H9 (cell line): Measurements from ENCODE around the gene GRAP2. TPM values are rescaled to one million over a fixed set of nuclear protein-coding genes. Genes with fewer than 3 reads are reported as not detected.

Experiments used
- DNase-seq: peaks from one replicate; pipeline ENCODE4 v3.0.0-alpha.2; 2017
- H2AFZ ChIP-seq: one replicate; pipeline ENCODE4 v1.6.1; 2013; ENCODE audit warnings: mild to moderate bottlenecking, low read length, control low read depth, moderate library complexity
- H2AK5ac ChIP-seq: 2 replicates; pipeline ENCODE4 v1.6.1; 2013; ENCODE audit warnings: low read length, control low read depth, mixed read lengths; ENCODE audit not compliant: insufficient read length
- H2BK120ac ChIP-seq: one replicate; pipeline ENCODE4 v1.6.1; 2013; ENCODE audit warnings: low read depth, mild to moderate bottlenecking, low read length, control low read depth, inconsistent platforms; ENCODE audit not compliant: poor library complexity, severe bottlenecking
- H2BK12ac ChIP-seq: 2 replicates; pipeline ENCODE4 v1.6.1; 2013; ENCODE audit warnings: low read length, control low read depth, mixed read lengths, low read depth; ENCODE audit not compliant: insufficient read length
- H2BK15ac ChIP-seq: 2 replicates; pipeline ENCODE4 v1.6.1; 2013; ENCODE audit warnings: low read depth, low read length, control low read depth
- H2BK20ac ChIP-seq: one replicate; pipeline ENCODE4 v1.6.1; 2013; ENCODE audit warnings: low read depth, mild to moderate bottlenecking, low read length, control low read depth, inconsistent platforms; ENCODE audit not compliant: poor library complexity, severe bottlenecking
- H2BK5ac ChIP-seq: 2 replicates; pipeline ENCODE4 v1.6.1; 2013; ENCODE audit warnings: low read length, control low read depth, mixed read lengths; ENCODE audit not compliant: insufficient read length
- H3K14ac ChIP-seq: 2 replicates; pipeline ENCODE4 v1.6.1; 2013; ENCODE audit warnings: low read length, control low read depth; ENCODE audit not compliant: insufficient read depth
- H3K18ac ChIP-seq: 2 replicates; pipeline ENCODE4 v1.6.1; 2013; ENCODE audit warnings: low read depth, mild to moderate bottlenecking, mixed read lengths, low read length, control low read depth; ENCODE audit not compliant: insufficient read length
- H3K23ac ChIP-seq: 2 replicates; pipeline ENCODE4 v1.6.1; 2013; ENCODE audit warnings: low read length, control low read depth, mixed read lengths, low read depth; ENCODE audit not compliant: insufficient read length
- H3K23me2 ChIP-seq: 2 replicates; pipeline ENCODE4 v1.6.1; 2013; ENCODE audit warnings: low read depth, mild to moderate bottlenecking, mixed read lengths, low read length, control low read depth; ENCODE audit not compliant: insufficient read length, poor library complexity, severe bottlenecking
- H3K27ac ChIP-seq: 2 replicates; pipeline ENCODE4 v1.5.1; 2013; ENCODE audit warnings: low read length, control low read depth, mixed read lengths, low read depth; ENCODE audit not compliant: insufficient read length
- H3K27me3 ChIP-seq: 2 replicates; pipeline ENCODE4 v1.6.1; 2013; ENCODE audit warnings: low read length, control low read depth, inconsistent platforms; ENCODE audit not compliant: insufficient read depth
- H3K4ac ChIP-seq: 2 replicates; pipeline ENCODE4 v1.6.1; 2013; ENCODE audit warnings: low read depth, mild to moderate bottlenecking, control low read depth, inconsistent platforms, low read length, moderate library complexity
- H3K4me1 ChIP-seq: 2 replicates; pipeline ENCODE4 v1.6.1; 2013; ENCODE audit warnings: low read length, control low read depth, inconsistent platforms; ENCODE audit not compliant: insufficient read depth
- H3K4me2 ChIP-seq: 2 replicates; pipeline ENCODE4 v1.6.1; 2013; ENCODE audit warnings: low read length, control low read depth, mixed read lengths; ENCODE audit not compliant: insufficient read length, insufficient read depth
- H3K56ac ChIP-seq: 2 replicates; pipeline ENCODE4 v1.6.1; 2013; ENCODE audit warnings: low read depth, mild to moderate bottlenecking, mixed read lengths, low read length, control low read depth; ENCODE audit not compliant: insufficient read length
- H3K79me1 ChIP-seq: 2 replicates; pipeline ENCODE4 v1.6.1; 2013; ENCODE audit warnings: low read depth, mild to moderate bottlenecking, moderate library complexity, low read length, control low read depth, inconsistent platforms; ENCODE audit not compliant: insufficient read depth, poor library complexity, severe bottlenecking
- H3K79me2 ChIP-seq: 2 replicates; pipeline ENCODE4 v1.6.1; 2013; ENCODE audit warnings: low read length, control low read depth, inconsistent platforms; ENCODE audit not compliant: insufficient read depth
- H3K9ac ChIP-seq: 2 replicates; pipeline ENCODE4 v1.6.1; 2013; ENCODE audit warnings: low read length, control low read depth, mixed read lengths; ENCODE audit not compliant: insufficient read length; ENCODE audit errors: extremely low read depth
- H3K9me3 ChIP-seq: one replicate; pipeline ENCODE4 v1.6.1; 2013; ENCODE audit warnings: low read depth, low read length, inconsistent platforms; ENCODE audit not compliant: control insufficient read depth
- H3T11ph ChIP-seq: one replicate; pipeline ENCODE4 v1.6.1; 2013; ENCODE audit warnings: mild to moderate bottlenecking, low read length, control low read depth, inconsistent platforms
- H4K20me1 ChIP-seq: one replicate; pipeline ENCODE4 v1.6.1; 2013; ENCODE audit not compliant: control insufficient read depth, insufficient read length, insufficient read depth
- H4K5ac ChIP-seq: 2 replicates; pipeline ENCODE4 v1.6.1; 2013; ENCODE audit warnings: low read depth, mild to moderate bottlenecking, mixed read lengths, low read length, control low read depth; ENCODE audit not compliant: insufficient read length
- H4K8ac ChIP-seq: replicated peaks from 2 replicates; pipeline ENCODE4 v1.6.1; 2013; ENCODE audit warnings: low read length, control low read depth, mixed read lengths, low read depth; ENCODE audit not compliant: insufficient read length
- H4K91ac ChIP-seq: 2 replicates; pipeline ENCODE4 v1.6.1; 2013; ENCODE audit warnings: low read depth, mild to moderate bottlenecking, moderate library complexity, mixed read lengths, low read length, control low read depth; ENCODE audit not compliant: insufficient read length
- H3K27ac Mint-ChIP-seq, 3 experiments: 2 replicates in 2 of 3; 3 replicates in 1 of 3; pipeline ENCODE4 v1.8.0; 2020 to 2021; ENCODE audit warnings: mixed read lengths in 3 of 3, mild to moderate bottlenecking in 1 of 3, moderate library complexity in 1 of 3
- H3K27me3 Mint-ChIP-seq: 2 replicates; pipeline ENCODE4 v1.8.0; 2021; ENCODE audit warnings: low read depth, mild to moderate bottlenecking, moderate library complexity, mixed read lengths
- H3K36me3 Mint-ChIP-seq, 3 experiments: 2 replicates in 2 of 3; 3 replicates in 1 of 3; pipeline ENCODE4 v1.8.0; 2020 to 2021; ENCODE audit warnings: low read depth in 3 of 3, mixed read lengths in 3 of 3; ENCODE audit not compliant: insufficient read depth in 1 of 3
- H3K4me1 Mint-ChIP-seq, 2 experiments: 2 replicates each; pipeline ENCODE4 v1.8.0; 2020; ENCODE audit warnings: mixed read lengths in 2 of 2
- H3K4me3 Mint-ChIP-seq, 2 experiments: 2 replicates in 1 of 2; 3 replicates in 1 of 2; pipeline ENCODE4 v1.8.0; 2020 to 2021; ENCODE audit warnings: mild to moderate bottlenecking in 2 of 2, mixed read lengths in 2 of 2, moderate library complexity in 1 of 2
- H3K9me3 Mint-ChIP-seq, 2 experiments: 2 replicates in 1 of 2; 3 replicates in 1 of 2; pipeline ENCODE4 v1.8.0; 2020; ENCODE audit warnings: mild to moderate bottlenecking in 2 of 2, mixed read lengths in 2 of 2, moderate library complexity in 1 of 2
- WGBS: extraction: QIAGEN DNeasy Blood & Tissue Kit; methylation state at CpG from one replicate; pipeline ENCODE4 v1.1.7; 2013; ENCODE audit warnings: missing lambda C conversion rate, low lambda C conversion rate, mixed read lengths; ENCODE audit not compliant: insufficient read length; ENCODE audit errors: extremely low coverage; 5-methylcytosine and 5-hydroxymethylcytosine counted together
- total RNA-seq: library from RNA; stranded (reverse); gene quantifications from 2 replicates; pipeline ENCODE4 v1.2.1, GENCODE V29; 2021
- TF ChIP-seq, protein P1 (sequence below): fragments of 200-600 bp; sonication (generic); conservative IDR thresholded peaks from 3 replicates; pipeline ENCODE4 v1.8.0; 2021; ENCODE audit warnings: antibody characterized with exemption, mild to moderate bottlenecking

GRAP2 gene
- total RNA-seq, 1 experiment from 2014 or later, result not detected

DNA sequence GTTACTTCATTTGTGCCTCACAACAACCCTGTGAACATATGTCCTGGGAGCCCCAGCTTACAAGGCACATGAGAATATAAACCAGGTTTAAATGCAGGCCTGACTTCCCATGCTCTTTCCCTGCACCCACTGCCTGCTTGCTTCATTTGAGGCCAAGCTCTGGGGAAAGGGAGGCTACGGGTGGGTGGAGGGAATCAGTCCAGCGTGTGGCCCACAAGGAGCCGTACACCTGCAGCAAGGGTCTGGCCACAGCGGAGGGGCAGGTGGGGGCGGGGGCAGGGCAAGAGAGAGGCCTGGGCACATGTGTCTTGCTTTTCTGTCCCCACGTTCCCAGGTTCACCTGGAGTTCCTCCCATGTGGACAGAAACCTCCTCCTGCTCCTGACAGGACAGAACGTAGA, 120.1 kb downstream of the GRAP2 start:
- H3K9ac ChIP-seq, result no peak overlapping the region
- Mint-ChIP-seq H3K27ac (no peak overlapping the region), H3K9me3 (no peaks in the 10 kb centered on the region), H3K36me3 (peaks cover 21 to 26% (median 23%) of the 10 kb centered on the region in 3 experiments), H3K4me1 (peaks cover 3 to 6% of the 10 kb centered on the region in 2 experiments; a peak in 3 of 4 replicates), H3K4me3 (no peak overlapping the region), H3K27me3 (no peaks in the 10 kb centered on the region)
- H2AK5ac ChIP-seq, result no peak overlapping the region
- H3K4ac ChIP-seq, result no peak overlapping the region
- no peaks in the 10 kb centered on the region for H3K23me2 ChIP-seq
- no peak overlapping the region for H3K4me2 ChIP-seq
- no peak overlapping the region for H4K8ac ChIP-seq
- no peaks in the 10 kb centered on the region for H3K4me1 ChIP-seq
- no peak overlapping the region for H3K27ac ChIP-seq
- no peaks in the 10 kb centered on the region for H3K9me3 ChIP-seq
- no peak overlapping the region for H2BK12ac ChIP-seq
- no peaks in the 10 kb centered on the region for H3K79me2 ChIP-seq
- no peaks in the 10 kb centered on the region for H4K20me1 ChIP-seq
- no peak overlapping the region for H2BK20ac ChIP-seq
- DNase-seq, result no peak
- H3K23ac ChIP-seq, result no peak overlapping the region
- no peak overlapping the region for H2BK120ac ChIP-seq
- no peak overlapping the region for H4K5ac ChIP-seq
- H3K79me1 ChIP-seq, result no peaks in the 10 kb centered on the region
- no peak overlapping the region for H3K18ac ChIP-seq
- no peak overlapping the region for H2BK5ac ChIP-seq
- no peak overlapping the region for H3K14ac ChIP-seq
- H4K91ac ChIP-seq, result no peak overlapping the region
- H2AFZ ChIP-seq, result no peak overlapping the region
- no peak overlapping the region for H3K56ac ChIP-seq
- TF ChIP-seq, protein P1, sequence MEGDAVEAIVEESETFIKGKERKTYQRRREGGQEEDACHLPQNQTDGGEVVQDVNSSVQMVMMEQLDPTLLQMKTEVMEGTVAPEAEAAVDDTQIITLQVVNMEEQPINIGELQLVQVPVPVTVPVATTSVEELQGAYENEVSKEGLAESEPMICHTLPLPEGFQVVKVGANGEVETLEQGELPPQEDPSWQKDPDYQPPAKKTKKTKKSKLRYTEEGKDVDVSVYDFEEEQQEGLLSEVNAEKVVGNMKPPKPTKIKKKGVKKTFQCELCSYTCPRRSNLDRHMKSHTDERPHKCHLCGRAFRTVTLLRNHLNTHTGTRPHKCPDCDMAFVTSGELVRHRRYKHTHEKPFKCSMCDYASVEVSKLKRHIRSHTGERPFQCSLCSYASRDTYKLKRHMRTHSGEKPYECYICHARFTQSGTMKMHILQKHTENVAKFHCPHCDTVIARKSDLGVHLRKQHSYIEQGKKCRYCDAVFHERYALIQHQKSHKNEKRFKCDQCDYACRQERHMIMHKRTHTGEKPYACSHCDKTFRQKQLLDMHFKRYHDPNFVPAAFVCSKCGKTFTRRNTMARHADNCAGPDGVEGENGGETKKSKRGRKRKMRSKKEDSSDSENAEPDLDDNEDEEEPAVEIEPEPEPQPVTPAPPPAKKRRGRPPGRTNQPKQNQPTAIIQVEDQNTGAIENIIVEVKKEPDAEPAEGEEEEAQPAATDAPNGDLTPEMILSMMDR, result no peak
- no peak overlapping the region for H3T11ph ChIP-seq
- H2BK15ac ChIP-seq, result no peak overlapping the region
- no peaks in the 10 kb centered on the region for H3K27me3 ChIP-seq
- no CpG with 5 or more reads among the region's 7 CpGs for WGBS
